Measurements from ENCODE around the gene MFAP3L. TPM values are rescaled to one million over a fixed set of nuclear protein-coding genes. Genes with fewer than 3 reads are reported as not detected.

The MFAP3L gene
- total and polyA plus RNA-seq, 2 donors (not counting 3 experiments of a cell fraction or from before 2014, with no cell fraction given): 0.22 to 0.23 TPM

Other genes with a start within 250 kb of the MFAP3L start
- 2.5 and 3.1 TPM in 2 replicates for gene AADAT, start 63.6 kb upstream of the MFAP3L start, total RNA-seq
- gene AADAT, start 63.6 kb upstream of the MFAP3L start, polyA plus RNA-seq: 1.5 and 1.8 TPM in 2 replicates

All from endothelial cell of umbilical vein (primary cell).